ENCODE data around the gene TRUB2. TPM values are rescaled to one million over a fixed set of nuclear protein-coding genes. Genes with fewer than 3 reads are reported as not detected.
A peak's percentile ranks its signal among the peaks of the same experiment; 100 is the strongest.

TRUB2 gene
- polyA plus RNA-seq = 30.2 TPM
- long read RNA-seq, donor 1, full-length matches to known transcripts = 15 of 103 reads
- long read RNA-seq, donor 1, partial matches to known transcripts = 69 of 103 reads
- long read RNA-seq, donor 1, other reads (novel, unspliced or antisense) = 19 of 103 reads
- long read RNA-seq, donor 2, full-length matches to known transcripts = 30 of 38 reads
- long read RNA-seq, donor 2, partial matches to known transcripts = 8 of 38 reads
- long read RNA-seq, donor 2, other reads (novel, unspliced or antisense) = 0 of 38 reads
- long read RNA-seq, donor 3 = 0 reads
- long read RNA-seq, donor 4, full-length matches to known transcripts = 4 of 4 reads
- long read RNA-seq, donor 4, partial matches to known transcripts = 0 of 4 reads
- long read RNA-seq, donor 4, other reads (novel, unspliced or antisense) = 0 of 4 reads
- long read RNA-seq, donor 5, full-length matches to known transcripts = 6 of 74 reads
- long read RNA-seq, donor 5, partial matches to known transcripts = 51 of 74 reads
- long read RNA-seq, donor 5, other reads (novel, unspliced or antisense) = 17 of 74 reads
- long read RNA-seq, donor 6, full-length matches to known transcripts = 22 of 208 reads
- long read RNA-seq, donor 6, partial matches to known transcripts = 186 of 208 reads
- long read RNA-seq, donor 6, other reads (novel, unspliced or antisense) = 0 of 208 reads
- long read RNA-seq, donor 7, full-length matches to known transcripts = 4 of 4 reads
- long read RNA-seq, donor 7, partial matches to known transcripts = 0 of 4 reads
- long read RNA-seq, donor 7, other reads (novel, unspliced or antisense) = 0 of 4 reads
- long read RNA-seq, donor 8, full-length matches to known transcripts = 20 of 46 reads
- long read RNA-seq, donor 8, partial matches to known transcripts = 26 of 46 reads
- long read RNA-seq, donor 8, other reads (novel, unspliced or antisense) = 0 of 46 reads
- long read RNA-seq, donor 9, full-length matches to known transcripts = 30 of 30 reads
- long read RNA-seq, donor 9, partial matches to known transcripts = 0 of 30 reads
- long read RNA-seq, donor 9, other reads (novel, unspliced or antisense) = 0 of 30 reads
- long read RNA-seq, donor 10, full-length matches to known transcripts = 22 of 196 reads
- long read RNA-seq, donor 10, partial matches to known transcripts = 113 of 196 reads
- long read RNA-seq, donor 10, other reads (novel, unspliced or antisense) = 61 of 196 reads
- long read RNA-seq, donor 11, full-length matches to known transcripts = 18 of 65 reads
- long read RNA-seq, donor 11, partial matches to known transcripts = 13 of 65 reads
- long read RNA-seq, donor 11, other reads (novel, unspliced or antisense) = 34 of 65 reads

- WGBS (ENCODE audit: insufficient coverage, low lambda C conversion rate) = no CpG with 5 or more reads among the region's 83 CpGs
- peak; percentile 91 to 99 for DNase-seq
- no peaks in the 10 kb centered on the region for H3K27me3 ChIP-seq (ENCODE audit: control insufficient read depth, insufficient read depth, low read length)
- H3K27ac ChIP-seq (ENCODE audit: low read length) = peak within 1 kb of the TSS; percentile 98
- peaks cover 3% of the 10 kb centered on the region for H3K9me3 ChIP-seq (ENCODE audit: control insufficient read depth, low read depth, low read length)
- H3K4me1 ChIP-seq (ENCODE audit: control insufficient read depth, insufficient read depth, low read length) = peaks cover 12% of the 10 kb centered on the region
- H3K4me3 ChIP-seq (ENCODE audit: low read length) = peak within 1 kb of the TSS; percentile 93
- peaks cover 41% of the 10 kb centered on the region for H3K36me3 ChIP-seq (ENCODE audit: control insufficient read depth, insufficient read depth, low read length)
These were observed at the start of gene TRUB2, which contains the start of gene COQ4 for GRCh38 chr9:128322404-128323211. TSS of gene TRUB2 (minus strand) at chr9:128322447. CDS start at chr9:128322408, 39 bp downstream. TSS of gene COQ4 (plus strand) at chr9:128322839. CDS start at chr9:128322859, 20 bp downstream.

- Histone ChIP-seq H3K27ac (ENCODE audit: low read length) (peak overlapping the region; percentile 95), H3K36me3 (ENCODE audit: control insufficient read depth, insufficient read depth, low read length) (peaks cover 12% of the 10 kb centered on the region), H3K4me1 (ENCODE audit: control insufficient read depth, insufficient read depth, low read length) (peaks cover 5% of the 10 kb centered on the region), H3K27me3 (ENCODE audit: control insufficient read depth, insufficient read depth, low read length) (no peaks in the 10 kb centered on the region), H3K9me3 (ENCODE audit: control insufficient read depth, low read depth, low read length) (no peaks in the 10 kb centered on the region), H3K4me3 (ENCODE audit: low read length) (peak overlapping the region; percentile 73)
- 6% methylated on average over 2 of the region's 10 CpGs for WGBS (ENCODE audit: insufficient coverage, low lambda C conversion rate)
- no peak for DNase-seq
These were observed 49.4 kb upstream of the TRUB2 start for GRCh38 chr9:128371630-128372117.

GRCh38 chr9:128370752-128371629 is 48.7 kb upstream of the TRUB2 start, which contains the start of gene URM1:
TSS of gene URM1 (plus strand) at chr9:128371374. CDS start at chr9:128371381, 7 bp downstream.
- Histone ChIP-seq H3K27me3 (ENCODE audit: control insufficient read depth, insufficient read depth, low read length) (no peaks in the 10 kb centered on the region), H3K9me3 (ENCODE audit: control insufficient read depth, low read depth, low read length) (no peaks in the 10 kb centered on the region), H3K4me3 (ENCODE audit: low read length) (peak within 1 kb of the TSS; percentile 73), H3K36me3 (ENCODE audit: control insufficient read depth, insufficient read depth, low read length) (peaks cover 12% of the 10 kb centered on the region), H3K4me1 (ENCODE audit: control insufficient read depth, insufficient read depth, low read length) (peaks cover 5% of the 10 kb centered on the region), H3K27ac (ENCODE audit: low read length) (peak within 1 kb of the TSS; percentile 95)
- WGBS (ENCODE audit: insufficient coverage, low lambda C conversion rate) = no CpG with 5 or more reads among the region's 55 CpGs
- DNase-seq = peak; percentile 97 to 98

- H3K9me3 ChIP-seq (ENCODE audit: control insufficient read depth, low read depth, low read length) = no peaks in the 10 kb centered on the region
- peaks cover 12% of the 10 kb centered on the region for H3K36me3 ChIP-seq (ENCODE audit: control insufficient read depth, insufficient read depth, low read length)
- no peaks in the 10 kb centered on the region for H3K27me3 ChIP-seq (ENCODE audit: control insufficient read depth, insufficient read depth, low read length)
- H3K27ac ChIP-seq (ENCODE audit: low read length) = peak overlapping the region; percentile 95
- peak overlapping the region; percentile 73 for H3K4me3 ChIP-seq (ENCODE audit: low read length)
- DNase-seq = no peak
- peaks cover 5% of the 10 kb centered on the region for H3K4me1 ChIP-seq (ENCODE audit: control insufficient read depth, insufficient read depth, low read length)
These were observed 48.1 kb upstream of the TRUB2 start for GRCh38 chr9:128370367-128370751.

- Histone ChIP-seq H3K27me3 (ENCODE audit: control insufficient read depth, insufficient read depth, low read length) (no peaks in the 10 kb centered on the region), H3K9me3 (ENCODE audit: control insufficient read depth, low read depth, low read length) (no peaks in the 10 kb centered on the region), H3K27ac (ENCODE audit: low read length) (no peak overlapping the region), H3K36me3 (ENCODE audit: control insufficient read depth, insufficient read depth, low read length) (peaks cover 6% of the 10 kb centered on the region), H3K4me3 (ENCODE audit: low read length) (no peak overlapping the region), H3K4me1 (ENCODE audit: control insufficient read depth, insufficient read depth, low read length) (peaks cover 12% of the 10 kb centered on the region)
- no peak for DNase-seq
- no CpG with 5 or more reads among the region's 9 CpGs for WGBS (ENCODE audit: insufficient coverage, low lambda C conversion rate)
These were observed 46.9 kb upstream of the TRUB2 start for GRCh38 chr9:128369024-128369706.

- Histone ChIP-seq H3K9me3 (ENCODE audit: control insufficient read depth, low read depth, low read length) (no peaks in the 10 kb centered on the region), H3K4me1 (ENCODE audit: control insufficient read depth, insufficient read depth, low read length) (peaks cover 16% of the 10 kb centered on the region), H3K36me3 (ENCODE audit: control insufficient read depth, insufficient read depth, low read length) (no peaks in the 10 kb centered on the region), H3K27me3 (ENCODE audit: control insufficient read depth, insufficient read depth, low read length) (no peaks in the 10 kb centered on the region), H3K27ac (ENCODE audit: low read length) (no peak overlapping the region), H3K4me3 (ENCODE audit: low read length) (no peak overlapping the region)
- no CpG with 5 or more reads among the region's 4 CpGs for WGBS (ENCODE audit: insufficient coverage, low lambda C conversion rate)
- no peak for DNase-seq
These were observed 43.3 kb upstream of the TRUB2 start for GRCh38 chr9:128365525-128365924.

GRCh38 chr9:128362774-128363173 is 40.5 kb upstream of the TRUB2 start:
- H3K27ac ChIP-seq (ENCODE audit: low read length) = no peak overlapping the region
- DNase-seq = no peak
- no peaks in the 10 kb centered on the region for H3K9me3 ChIP-seq (ENCODE audit: control insufficient read depth, low read depth, low read length)
- H3K4me1 ChIP-seq (ENCODE audit: control insufficient read depth, insufficient read depth, low read length) = peaks cover 12% of the 10 kb centered on the region
- no peaks in the 10 kb centered on the region for H3K27me3 ChIP-seq (ENCODE audit: control insufficient read depth, insufficient read depth, low read length)
- H3K4me3 ChIP-seq (ENCODE audit: low read length) = no peak overlapping the region
- no CpG with 5 or more reads among the region's 3 CpGs for WGBS (ENCODE audit: insufficient coverage, low lambda C conversion rate)
- peaks cover 7% of the 10 kb centered on the region for H3K36me3 ChIP-seq (ENCODE audit: control insufficient read depth, insufficient read depth, low read length)

- no peak overlapping the region for H3K27ac ChIP-seq (ENCODE audit: low read length)
- peak overlapping the region; percentile 38 for H3K4me3 ChIP-seq (ENCODE audit: low read length)
- H3K9me3 ChIP-seq (ENCODE audit: control insufficient read depth, low read depth, low read length) = no peaks in the 10 kb centered on the region
- H3K27me3 ChIP-seq (ENCODE audit: control insufficient read depth, insufficient read depth, low read length) = no peaks in the 10 kb centered on the region
- no CpG with 5 or more reads among the region's 20 CpGs for WGBS (ENCODE audit: insufficient coverage, low lambda C conversion rate)
- peaks cover 12% of the 10 kb centered on the region for H3K4me1 ChIP-seq (ENCODE audit: control insufficient read depth, insufficient read depth, low read length)
- peaks cover 9% of the 10 kb centered on the region for H3K36me3 ChIP-seq (ENCODE audit: control insufficient read depth, insufficient read depth, low read length)
- peak; percentile 74 to 80 for DNase-seq
These were observed 39.9 kb upstream of the TRUB2 start for GRCh38 chr9:128361986-128362646.
